ENCODE measurements around the gene PLXNB3. TPM values are rescaled to one million over a fixed set of nuclear protein-coding genes. Genes with fewer than 3 reads are reported as not detected.

The PLXNB3 gene
- total RNA-seq, 1 donor from 2014 or later: 42.8 TPM

DNA sequence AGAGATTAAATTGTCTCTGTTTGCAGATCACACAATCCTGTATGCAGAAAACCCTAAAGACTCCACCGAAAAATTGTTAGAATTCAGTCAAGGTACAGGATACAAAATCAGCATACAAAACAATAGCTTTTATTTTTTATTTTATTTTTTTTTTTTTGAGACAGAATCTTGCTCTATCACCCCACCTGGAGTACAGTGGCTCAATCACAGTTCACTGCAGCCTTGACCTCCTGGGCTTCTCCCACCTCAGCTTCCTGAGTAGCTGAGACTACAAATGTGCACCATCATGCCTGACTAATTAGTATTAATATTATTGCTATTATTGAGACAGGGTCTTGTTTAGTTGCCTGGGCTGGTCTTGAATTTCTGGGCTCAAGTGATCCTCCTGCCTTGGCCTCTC is 8.9 kb upstream of the PLXNB3 start:
- no peak for DNase-seq (ENCODE audit: low spot score)

DNA sequence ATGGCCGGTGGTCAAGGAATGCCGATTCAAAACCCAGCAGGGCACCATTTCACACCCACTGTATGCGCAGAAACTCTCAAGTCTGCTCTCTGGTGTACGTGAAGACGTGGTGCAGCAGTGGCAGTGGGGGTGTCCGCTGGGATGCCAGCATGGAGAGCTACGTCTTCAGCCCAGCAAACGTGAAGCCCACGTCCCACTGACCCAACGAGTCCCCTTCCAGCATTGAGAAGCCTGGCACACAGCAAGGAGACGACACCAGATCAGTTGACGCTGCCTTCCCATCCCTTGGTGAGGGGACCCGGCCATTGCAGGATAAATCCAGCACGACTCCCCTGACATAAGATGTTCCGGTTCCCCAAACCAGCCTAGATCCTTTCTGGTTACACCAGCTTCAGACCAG is 2.2 kb upstream of the PLXNB3 start:
- DNase-seq (ENCODE audit: low spot score): no peak

DNA sequence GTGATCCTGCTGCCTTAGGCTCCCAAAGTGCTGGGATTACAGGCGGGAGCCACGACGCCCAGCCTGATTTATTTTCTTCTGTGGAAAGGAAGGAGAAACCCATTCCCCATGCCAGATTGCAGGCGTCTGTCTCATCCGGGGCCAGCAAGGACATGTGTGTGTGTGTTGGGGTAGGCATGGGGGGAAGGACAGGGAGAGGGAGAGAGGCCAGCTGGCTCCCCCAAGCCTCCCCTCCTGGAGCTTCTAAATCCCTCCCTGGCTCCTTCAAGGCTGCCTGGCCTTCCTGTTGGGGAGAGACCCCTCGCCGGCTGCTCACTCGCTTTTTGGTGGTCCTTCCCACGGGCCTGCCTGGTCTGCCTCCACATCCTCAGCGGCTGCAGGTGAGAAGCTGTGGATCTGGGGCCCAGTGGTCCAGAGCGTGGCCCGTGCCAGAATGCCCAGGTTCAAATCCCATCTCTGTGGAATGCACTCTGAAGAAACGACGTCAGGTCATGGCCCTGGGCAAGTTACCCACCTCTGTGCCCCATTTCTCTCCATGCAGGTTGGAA is 1.3 kb upstream of the PLXNB3 start:
- no peak for DNase-seq (ENCODE audit: low spot score)

DNA sequence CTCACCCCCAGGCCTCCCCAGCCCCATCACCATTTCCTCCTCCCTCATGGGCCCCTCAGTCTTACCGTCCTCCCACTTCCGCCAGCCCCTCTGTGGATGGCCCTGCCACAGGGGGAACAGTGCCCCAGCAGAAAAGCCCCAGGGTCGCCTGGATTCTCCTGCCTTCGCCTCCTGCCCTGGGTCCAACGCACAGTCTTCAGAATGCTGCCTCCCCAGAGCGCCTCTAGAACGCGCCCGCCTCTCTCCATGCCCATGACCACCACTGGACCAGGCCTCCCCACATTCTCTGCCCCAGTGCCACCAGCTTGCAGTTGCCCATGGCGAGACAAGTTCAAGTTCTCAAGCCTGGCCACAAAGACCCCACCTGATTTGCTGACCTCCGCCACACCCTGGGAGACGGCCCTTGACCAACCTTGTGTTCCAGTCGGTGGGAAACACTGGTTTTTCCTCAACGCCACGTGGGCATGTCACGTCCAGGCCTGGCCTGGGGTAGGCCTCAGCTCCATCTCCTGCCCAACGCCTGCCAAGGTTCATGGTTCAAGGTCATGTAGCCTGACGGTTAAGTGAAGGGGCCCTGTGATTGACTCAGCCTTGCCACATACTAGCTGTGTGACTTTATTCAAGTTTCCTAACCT is 634 bp upstream of the PLXNB3 start:
- no peak for DNase-seq (ENCODE audit: low spot score)

DNA sequence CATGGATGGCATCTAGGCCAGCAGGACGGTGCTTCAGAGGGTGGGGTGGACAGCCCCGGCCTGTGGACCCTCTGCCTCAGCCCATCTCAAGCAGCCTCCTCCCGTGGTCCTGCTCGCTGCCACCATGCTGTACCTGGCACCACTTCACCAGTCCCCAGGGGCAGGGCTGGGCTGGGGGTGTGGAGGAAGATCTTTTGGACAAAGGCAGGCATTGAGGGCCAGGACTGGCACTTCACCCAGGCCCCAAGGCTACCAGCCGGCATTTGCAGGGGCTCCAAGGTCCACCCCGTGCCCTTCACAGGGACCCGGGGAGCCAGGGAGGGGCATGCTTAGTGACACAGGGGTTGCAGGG is 713 bp downstream of the PLXNB3 start:
- no peak for DNase-seq (ENCODE audit: low spot score)

DNA sequence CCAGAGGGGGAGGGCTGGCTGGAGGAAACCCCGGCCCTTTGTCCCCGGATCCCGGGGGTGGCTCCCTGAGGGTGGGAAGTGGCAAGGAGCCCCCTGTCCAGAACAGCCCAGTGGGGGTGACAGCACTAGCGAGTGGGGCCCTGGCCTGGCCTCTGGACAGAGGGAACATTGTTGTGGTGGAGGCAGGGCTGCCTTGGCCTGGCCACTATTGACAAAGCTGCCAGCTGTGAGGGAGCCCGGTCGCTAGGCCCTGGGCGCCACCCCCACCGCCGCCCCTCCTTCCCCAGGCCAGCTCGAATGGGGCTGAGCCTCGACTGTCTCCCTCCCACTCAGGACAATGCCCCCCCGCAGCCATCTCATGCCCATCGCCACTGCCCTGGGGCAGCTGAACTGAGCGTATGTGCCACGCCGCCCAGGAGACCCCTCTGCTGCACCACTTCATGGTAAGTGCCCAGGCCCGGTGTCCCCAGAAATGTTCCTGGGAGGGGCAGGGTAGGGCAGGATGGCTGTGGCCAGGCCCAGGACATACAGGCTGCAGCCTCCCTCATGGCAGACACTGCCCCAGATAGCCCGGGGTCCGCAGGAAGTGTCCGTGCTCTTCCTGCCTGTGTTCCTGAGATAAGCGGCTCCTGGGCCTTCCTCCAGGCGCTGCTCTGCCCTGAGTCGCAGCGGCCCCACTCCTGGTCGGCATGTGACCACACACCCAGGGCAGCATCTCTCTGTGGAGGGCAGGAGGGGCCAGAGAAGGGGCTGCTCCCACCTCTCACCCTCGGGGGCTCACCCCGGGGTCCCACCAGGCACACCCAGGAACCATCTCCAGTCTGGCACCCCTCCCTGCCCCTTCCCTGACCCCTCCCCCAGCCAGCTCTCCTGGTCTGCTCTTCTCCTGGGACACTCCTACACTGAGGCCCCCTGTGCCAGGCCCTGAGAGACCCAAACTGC is 1.4 kb downstream of the PLXNB3 start:
- no peak for DNase-seq (ENCODE audit: low spot score)

DNA sequence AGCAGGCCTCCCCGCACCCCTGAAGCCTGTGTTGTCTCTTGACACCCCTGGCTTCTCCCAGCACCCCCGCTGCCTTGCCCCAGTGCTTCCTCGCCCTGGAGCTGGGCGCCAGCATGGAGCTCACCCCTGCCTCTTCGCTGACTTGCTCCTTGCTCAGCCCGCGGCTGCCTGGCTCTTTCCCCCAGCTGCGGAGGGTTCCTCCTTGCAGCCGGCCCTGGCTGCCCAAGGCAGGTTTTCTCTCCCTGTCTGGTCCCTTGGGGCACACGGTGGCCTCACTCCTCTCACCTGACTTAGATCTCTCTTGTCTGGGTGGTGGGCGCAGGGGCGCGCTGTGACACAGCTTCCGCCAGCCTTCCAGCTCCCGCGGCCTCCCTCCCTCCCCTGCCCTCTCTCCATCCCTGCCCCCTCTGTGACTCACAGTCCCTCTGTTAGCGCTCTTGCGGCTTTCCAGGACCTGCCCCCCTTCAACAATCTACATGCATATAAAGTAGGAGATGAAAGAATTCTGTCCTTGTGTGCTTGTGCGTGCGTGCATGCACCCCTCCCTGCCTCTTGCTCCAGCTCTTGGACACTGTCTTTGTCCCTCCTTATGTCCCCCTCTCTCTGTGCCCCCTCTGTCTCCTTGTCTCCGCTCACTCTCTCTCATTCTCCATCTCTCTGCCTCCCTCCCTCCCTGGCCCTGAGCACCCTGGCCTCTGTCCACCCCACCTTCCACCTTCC is 2.2 kb downstream of the PLXNB3 start:
- DNase-seq (ENCODE audit: low spot score): no peak

DNA sequence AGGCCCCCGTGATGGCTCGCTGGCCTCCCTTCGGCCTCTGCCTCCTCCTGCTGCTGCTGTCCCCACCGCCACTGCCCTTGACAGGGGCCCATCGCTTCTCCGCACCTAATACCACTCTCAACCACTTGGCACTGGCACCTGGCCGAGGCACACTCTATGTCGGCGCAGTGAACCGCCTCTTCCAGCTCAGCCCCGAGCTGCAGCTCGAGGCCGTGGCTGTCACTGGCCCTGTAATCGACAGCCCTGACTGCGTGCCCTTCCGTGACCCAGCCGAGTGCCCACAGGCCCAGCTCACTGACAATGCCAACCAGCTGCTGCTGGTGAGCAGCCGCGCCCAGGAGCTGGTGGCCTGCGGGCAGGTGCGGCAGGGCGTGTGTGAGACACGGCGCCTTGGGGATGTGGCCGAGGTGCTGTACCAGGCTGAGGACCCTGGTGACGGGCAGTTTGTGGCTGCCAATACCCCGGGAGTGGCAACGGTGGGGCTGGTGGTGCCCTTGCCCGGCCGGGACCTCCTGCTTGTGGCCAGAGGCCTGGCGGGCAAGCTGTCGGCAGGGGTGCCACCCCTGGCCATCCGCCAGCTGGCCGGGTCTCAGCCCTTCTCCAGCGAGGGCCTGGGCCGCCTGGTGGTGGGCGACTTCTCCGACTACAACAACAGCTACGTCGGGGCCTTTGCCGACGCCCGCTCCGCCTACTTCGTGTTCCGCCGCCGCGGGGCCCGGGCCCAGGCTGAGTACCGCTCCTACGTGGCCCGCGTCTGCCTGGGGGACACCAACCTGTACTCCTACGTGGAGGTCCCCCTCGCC is 3.0 kb downstream of the PLXNB3 start:
- DNase-seq (ENCODE audit: low spot score): no peak

DNA sequence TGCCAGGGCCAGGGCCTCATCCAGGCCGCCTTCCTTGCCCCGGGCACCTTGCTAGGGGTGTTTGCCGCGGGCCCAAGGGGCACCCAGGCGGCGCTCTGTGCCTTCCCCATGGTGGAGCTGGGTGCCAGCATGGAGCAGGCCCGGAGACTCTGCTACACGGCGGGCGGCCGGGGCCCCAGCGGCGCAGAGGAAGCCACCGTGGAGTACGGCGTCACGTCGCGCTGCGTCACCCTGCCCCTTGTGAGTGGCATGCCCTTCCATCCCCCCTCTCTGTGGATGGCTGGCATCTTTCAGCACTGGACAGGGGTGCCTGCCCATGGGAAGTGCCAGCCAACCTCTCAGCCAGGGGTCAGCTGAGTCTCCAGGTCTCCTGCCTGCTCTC is 3.6 kb downstream of the PLXNB3 start:
- DNase-seq (ENCODE audit: low spot score): no peak

DNA sequence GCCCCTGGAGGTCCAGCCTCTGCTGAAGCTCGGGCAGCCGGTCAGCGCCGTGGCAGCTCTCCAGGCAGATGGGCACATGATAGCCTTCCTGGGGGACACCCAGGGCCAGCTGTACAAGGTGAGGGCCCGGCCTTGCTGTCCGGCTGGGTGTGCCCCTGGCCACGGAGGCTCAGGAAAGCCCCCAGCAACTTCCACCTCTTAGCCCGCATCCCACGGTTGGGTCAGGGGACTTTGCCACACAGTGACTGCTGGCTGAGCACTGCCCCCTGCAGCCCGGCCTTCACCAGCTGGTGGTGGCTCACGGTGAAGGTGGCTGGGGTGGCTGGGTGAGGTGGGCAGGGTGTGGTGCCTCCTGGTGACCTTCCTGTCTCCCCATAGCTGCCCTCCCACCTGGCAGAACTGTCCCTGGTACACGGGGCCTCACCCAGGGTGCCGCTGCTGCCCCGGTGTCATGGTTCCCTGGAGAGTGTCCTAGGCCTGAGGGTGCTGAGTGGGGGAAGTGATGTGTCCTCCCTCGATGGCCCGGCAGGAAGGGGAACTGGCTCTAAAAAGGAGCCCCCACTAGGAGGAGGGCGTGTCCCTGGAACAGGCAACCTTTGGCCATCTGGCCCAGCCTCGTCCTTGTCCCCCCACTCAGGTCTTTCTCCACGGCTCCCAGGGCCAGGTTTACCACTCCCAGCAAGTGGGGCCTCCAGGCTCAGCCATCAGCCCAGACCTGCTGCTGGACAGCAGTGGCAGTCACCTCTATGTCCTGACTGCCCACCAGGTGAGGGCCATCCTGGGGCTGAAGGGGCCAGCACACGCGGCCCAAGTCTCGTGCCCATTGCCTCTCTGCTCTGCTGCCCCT is 4.5 kb downstream of the PLXNB3 start:
- DNase-seq (ENCODE audit: low spot score): no peak

DNA sequence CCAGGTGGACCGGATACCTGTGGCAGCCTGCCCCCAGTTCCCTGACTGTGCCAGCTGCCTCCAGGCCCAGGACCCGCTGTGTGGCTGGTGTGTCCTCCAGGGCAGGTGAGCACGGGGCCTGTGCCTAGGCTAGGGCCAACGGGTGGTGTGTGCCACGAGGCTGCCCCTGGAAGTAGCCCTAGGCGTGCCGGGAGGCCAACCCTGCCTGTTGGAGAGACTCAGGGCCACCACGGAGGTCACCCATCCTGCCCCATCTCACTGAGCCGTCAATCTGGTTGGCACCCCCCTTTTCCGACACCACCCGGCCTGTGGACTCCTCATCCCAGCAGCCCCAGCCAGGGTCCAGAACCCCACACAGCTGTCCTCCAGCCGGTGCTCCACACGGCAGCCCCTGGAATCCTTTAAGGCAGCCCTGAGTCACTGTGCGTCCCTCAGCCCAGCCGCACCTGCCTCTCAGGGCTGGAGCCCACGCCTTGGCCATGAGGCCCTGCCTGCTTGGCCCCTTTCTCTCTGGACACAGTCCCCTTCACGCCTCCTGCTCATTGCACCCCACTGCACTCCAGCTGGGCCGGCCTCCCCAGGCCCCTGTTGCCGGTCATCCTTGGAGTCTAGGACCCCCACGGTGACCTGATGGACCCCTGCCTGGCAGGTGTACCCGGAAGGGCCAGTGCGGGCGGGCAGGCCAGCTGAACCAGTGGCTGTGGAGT is 5.3 kb downstream of the PLXNB3 start:
- no peak for DNase-seq (ENCODE audit: low spot score)

DNA sequence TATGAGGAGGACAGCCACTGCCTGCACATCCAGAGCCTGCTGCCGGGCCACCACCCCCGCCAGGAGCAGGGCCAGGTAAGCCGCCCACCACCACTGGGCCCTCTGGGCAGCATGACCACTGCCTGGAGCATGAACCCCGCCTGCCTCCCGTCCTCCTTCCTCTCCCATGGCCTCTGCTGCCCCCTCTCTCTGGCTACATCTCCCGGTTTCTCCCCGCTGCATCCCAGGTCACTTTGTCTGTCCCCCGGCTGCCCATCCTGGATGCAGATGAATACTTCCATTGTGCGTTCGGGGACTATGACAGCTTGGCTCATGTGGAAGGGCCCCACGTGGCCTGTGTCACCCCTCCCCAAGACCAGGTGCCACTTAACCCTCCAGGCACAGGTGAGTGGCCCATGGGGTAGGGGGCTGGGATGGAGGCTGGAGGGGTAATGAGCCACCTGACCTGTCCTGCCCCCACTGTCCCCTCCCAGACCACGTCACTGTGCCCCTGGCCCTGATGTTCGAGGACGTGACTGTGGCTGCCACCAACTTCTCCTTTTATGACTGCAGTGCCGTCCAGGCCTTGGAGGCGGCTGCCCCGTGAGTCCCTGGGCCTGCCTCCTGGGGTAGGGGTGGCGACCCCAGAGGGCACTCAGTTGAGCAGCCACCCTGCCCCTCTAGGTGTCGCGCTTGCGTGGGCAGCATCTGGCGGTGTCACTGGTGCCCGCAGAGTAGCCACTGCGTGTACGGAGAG is 6.0 kb downstream of the PLXNB3 start:
- DNase-seq (ENCODE audit: low spot score): no peak

DNA sequence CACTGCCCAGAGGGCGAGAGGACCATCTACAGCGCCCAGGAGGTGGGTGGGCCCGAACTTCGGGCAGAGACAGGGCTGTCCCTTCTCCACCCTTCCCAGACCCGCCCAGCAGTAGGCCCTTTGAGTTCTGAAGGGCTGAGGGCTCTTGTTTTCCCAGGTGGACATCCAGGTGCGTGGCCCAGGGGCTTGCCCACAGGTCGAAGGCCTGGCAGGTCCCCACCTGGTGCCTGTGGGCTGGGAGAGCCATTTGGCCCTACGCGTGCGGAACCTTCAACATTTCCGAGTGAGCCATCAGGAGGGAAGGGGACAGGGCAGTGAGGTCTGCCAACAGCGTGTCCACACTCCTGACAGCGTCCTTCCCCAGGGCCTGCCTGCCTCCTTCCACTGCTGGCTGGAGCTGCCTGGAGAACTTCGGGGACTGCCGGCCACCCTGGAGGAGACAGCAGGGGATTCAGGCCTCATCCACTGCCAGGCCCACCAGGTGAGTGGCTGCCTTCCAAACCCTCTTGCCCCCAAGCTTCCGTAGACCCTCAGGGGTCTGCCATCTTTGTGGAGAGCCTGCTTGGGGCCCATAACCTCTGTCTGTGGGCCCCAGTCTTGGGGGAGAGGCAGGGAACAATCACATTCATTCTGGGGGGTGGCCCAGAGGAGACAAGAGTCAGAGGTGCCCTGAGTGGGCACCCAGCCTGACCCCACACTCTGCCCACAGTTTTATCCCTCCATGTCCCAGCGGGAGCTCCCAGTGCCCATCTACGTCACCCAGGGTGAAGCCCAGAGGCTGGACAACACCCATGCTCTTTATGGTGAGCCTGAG is 6.8 kb downstream of the PLXNB3 start:
- no peak for DNase-seq (ENCODE audit: low spot score)

DNA sequence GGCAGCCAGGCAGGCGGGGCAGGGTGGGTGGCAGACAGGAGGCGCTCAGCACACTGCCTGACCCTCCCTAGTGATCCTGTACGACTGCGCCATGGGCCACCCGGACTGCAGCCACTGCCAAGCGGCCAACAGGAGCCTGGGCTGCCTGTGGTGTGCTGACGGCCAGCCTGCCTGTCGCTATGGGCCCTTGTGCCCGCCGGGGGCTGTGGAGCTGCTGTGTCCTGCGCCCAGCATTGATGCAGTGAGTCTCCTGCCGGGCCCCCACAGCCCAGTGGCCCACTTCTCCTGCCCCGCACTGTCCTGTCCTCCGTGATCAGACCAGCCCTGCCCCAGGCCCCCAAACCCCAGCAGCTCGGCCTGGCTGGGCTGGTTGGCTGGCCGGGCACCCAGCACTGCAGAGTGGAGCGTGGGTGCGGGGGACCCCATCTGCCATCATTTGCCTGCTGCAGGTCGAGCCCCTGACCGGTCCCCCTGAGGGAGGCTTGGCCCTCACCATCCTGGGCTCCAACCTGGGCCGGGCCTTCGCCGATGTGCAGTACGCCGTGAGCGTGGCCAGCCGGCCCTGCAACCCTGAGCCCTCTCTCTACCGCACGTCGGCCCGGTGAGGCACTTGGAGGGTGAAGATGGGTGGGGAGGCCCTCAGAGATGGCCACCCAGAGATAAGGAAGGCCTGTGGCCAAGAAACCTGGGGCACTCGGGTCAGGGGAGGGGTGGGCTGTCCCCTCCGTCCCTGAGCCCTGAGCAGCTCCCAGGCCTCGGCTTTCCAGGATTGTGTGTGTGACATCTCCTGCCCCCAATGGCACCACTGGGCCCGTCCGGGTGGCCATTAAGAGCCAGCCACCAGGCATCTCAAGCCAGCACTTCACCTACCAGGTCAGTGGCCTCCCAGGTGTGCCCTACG is 7.6 kb downstream of the PLXNB3 start:
- no peak for DNase-seq (ENCODE audit: low spot score)

DNA sequence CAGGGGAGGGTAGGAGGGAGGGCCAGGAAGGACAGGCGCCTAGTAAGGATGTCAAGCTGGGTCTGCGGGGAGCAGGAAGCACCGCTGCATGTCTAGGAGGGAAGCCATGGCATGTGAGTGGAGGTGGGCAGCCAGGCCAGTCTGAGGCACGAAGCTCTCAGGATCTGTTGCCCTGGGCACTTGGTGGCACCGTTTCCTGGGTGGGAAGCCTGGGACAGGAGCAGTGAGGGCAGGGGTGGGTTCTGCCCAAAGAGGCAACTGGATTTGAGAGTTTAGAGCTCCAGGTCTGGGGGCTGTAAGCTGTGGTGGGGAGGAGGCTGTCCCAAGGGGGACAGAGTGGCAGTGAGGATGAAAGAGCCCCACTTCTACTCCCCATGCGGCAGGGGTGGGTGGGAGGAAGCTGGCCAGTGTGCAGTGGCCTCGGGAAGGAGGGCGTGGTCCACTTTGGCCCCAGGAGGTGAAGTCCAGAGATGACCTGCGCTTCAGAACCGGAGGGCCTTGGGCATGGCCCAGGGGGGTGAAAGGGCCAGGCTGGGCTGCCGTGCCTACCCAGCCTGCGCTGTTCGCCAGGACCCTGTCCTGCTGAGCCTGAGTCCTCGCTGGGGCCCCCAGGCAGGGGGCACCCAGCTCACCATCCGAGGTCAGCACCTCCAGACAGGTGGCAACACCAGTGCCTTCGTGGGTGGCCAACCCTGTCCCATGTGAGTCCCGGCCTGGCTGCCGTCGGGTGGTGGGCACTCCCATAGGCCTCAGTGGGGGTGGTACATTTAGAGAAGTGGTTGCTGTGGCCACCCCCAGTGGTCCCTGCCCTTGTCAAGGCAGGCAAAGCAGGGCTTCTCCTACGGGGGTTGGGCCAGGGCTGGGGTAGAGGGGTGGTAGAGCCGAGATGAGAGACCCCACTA is 8.5 kb downstream of the PLXNB3 start:
- no peak for DNase-seq (ENCODE audit: low spot score)

DNA sequence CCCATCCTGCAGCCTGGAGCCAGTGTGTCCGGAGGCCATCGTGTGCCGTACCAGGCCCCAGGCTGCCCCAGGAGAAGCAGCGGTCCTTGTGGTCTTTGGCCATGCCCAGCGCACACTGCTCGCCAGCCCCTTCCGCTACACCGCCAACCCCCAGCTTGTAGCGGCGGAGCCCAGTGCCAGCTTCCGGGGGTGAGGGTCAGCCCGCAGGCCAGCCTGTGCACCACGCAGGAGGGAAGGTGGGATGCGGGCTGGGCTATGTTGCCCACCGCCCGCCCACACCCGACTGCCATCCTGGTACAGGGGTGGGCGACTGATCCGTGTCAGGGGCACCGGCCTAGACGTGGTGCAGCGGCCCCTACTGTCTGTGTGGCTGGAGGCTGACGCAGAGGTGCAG is 9.2 kb downstream of the PLXNB3 start:
- no peak for DNase-seq (ENCODE audit: low spot score)
